NCI-H2171 (cell line): ENCODE data around the gene SLC2A11.
A peak's percentile ranks its signal among the peaks of the same experiment; 100 is the strongest.

ENCODE experiments used
- DNase-seq: peaks from one replicate; lab custom pipeline; 2025; lab: John Stamatoyannopoulos, UW

Gene SLC2A11

GRCh38 chr22:23832226-23833016 is 25.3 kb upstream of the SLC2A11 start:
- no peak for DNase-seq

GRCh38 chr22:23833017-23833751 is 24.5 kb upstream of the SLC2A11 start:
- DNase-seq: no peak

DNA sequence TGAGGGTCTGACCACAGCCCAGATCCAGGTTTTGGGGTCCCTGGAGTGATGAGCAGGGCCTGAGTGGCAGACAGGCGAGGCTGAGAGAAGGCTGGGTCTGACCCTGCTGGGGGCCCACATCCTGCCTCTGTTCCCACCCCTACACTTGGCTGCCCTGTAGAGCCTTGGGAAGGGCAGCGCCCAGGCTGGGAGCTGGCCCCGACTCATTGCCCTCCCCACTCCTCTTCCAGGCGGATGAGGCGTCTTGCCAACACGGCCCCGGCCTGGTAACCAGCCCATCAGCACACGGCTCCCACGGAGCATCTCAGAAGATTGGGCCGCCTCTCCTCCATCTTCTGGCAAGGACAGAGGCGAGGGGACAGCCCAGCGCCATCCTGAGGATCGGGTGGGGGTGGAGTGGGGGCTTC is 23.8 kb upstream of the SLC2A11 start:
- no peak for DNase-seq

GRCh38 chr22:23834406-23834792 is 23.3 kb upstream of the SLC2A11 start:
- no peak for DNase-seq

- DNase-seq: no peak
These were observed 22.7 kb upstream of the SLC2A11 start for GRCh38 chr22:23834793-23835483.

- no peak for DNase-seq
These were observed 22.1 kb upstream of the SLC2A11 start for GRCh38 chr22:23835484-23836144.

DNA sequence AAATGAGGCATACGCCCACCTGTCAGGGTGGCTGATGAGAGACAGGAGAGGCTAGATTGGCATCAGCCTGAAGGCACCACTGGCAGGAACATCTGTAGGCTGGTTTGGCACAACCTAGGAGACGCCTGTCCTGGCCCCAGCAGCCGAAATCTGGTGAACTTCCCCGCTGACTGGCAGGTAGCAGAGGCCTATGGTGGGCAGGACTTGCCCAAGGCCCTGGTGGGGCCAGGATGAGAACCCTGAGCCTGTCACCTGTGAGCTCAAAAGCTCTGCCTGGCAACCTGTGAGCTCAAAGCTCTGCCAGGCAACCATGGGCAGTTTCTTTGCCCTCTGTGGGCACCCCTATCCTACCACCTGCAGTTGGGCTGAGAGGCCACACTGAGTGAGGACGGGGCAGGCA is 21.4 kb upstream of the SLC2A11 start:
- no peak for DNase-seq

- no peak for DNase-seq
These were observed 20.8 kb upstream of the SLC2A11 start for GRCh38 chr22:23836692-23837495.

GRCh38 chr22:23837496-23837859 is 20.2 kb upstream of the SLC2A11 start:
- no peak for DNase-seq

DNA sequence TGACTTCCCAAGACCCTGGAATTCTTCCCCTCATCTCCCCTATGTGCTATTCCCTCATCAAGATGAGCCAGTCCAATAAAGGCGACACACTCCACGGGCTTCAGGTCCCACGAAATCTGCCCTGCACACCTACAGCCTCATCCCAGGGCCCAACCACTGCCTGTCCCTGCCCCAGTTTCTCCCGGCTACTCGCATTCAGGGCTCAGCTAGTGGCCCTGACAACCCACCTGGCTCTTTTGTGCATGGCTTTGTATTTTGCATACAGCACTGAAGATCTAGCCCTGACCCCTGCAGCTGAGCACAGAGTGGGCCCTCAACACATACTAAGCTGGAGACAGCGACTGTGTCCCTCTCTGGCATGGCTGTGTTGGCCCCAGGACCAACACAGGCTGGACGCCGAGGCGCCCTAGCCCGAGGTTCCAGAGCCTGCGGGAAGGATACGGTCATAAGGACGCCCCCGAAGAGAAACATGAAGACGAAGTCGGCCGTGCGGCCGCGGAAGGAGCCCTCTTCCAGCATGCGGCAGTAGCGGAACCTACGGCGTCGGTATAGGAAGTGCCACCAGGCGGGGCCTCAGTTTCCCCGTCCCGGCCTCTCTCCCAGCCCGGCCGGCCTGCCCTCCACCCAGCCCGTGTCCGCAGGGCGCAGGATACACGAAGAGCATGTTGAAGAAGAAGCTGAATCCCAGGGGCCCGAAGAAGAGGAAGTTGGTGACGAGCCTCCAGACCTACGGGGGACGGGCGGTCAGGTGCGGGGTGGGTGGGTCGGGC is 19.6 kb upstream of the SLC2A11 start:
- DNase-seq: no peak

- peak; percentile 71 for DNase-seq
These were observed 18.8 kb upstream of the SLC2A11 start, which contains the start of gene DERL3 for GRCh38 chr22:23838681-23839468. Gene DERL3, minus strand, starts transcription at chr22:23839006. Its CDS starts 19 bp downstream, at chr22:23838987.

- no peak for DNase-seq
These were observed 17.6 kb upstream of the SLC2A11 start for GRCh38 chr22:23840026-23840425.

- DNase-seq: no peak
These were observed 16.4 kb upstream of the SLC2A11 start for GRCh38 chr22:23841292-23841691.

GRCh38 chr22:23841736-23842445 is 15.8 kb upstream of the SLC2A11 start:
- no peak for DNase-seq

DNA sequence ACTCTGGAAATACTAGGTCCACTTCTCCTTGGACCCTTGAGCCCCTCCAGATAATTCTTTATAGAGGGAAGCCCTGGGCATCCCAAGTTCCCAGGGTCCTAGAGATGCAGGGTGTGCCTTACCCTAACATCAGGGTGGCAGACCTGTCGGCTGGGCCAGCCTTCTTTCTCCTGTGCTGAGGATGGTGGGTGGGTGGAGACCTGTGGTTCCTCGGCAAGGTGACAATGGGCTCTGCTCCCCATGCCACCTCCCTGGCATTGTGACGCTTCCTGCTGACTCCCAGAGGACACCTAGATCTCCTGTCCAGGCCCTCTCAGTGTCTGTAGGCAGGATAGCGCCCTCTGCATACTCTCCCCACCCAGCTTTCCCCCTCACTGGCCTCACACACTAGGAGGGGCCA is 15.1 kb upstream of the SLC2A11 start:
- no peak for DNase-seq

DNA sequence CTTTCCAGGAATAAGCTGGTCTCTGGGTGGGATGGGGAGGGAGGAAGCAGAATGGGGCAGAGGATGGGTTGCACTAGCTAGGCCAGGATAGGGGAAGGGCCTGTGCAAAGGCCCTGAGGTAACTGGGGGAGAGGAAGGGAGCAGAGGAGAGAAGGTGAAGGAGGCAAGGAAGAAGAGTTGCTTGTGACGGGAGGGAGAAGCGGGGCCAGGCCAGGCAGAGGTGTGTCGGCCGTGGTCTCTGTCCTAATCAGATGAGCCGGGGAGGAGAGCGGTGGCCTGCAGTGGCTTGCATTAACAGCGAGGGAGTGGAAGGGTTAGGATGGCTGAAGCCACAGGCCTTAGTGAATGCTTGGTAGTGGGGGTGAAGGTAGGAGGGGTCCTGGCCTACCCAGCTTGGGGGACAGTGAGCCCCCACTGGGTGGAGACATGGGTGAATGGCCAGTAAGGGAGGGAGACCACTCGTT is 12.9 kb upstream of the SLC2A11 start:
- DNase-seq: no peak

- DNase-seq: no peak
These were observed 12.2 kb upstream of the SLC2A11 start for GRCh38 chr22:23845265-23846080.

- DNase-seq: no peak
These were observed 11.6 kb upstream of the SLC2A11 start for GRCh38 chr22:23846081-23846469.
